Measurements from ENCODE around the gene WWP2.
"Not testable (repeated sequence)": the region's sequence is repeated elsewhere in the genome, so short reads cannot be mapped to it uniquely, and the experiment has no call there.

The WWP2 gene

GRCh38 chr16:69830534-69831211 lies 68.5 kb downstream of the WWP2 start:
- DNase-seq (ENCODE audit: low read depth in 2 of 2): no peak

GRCh38 chr16:69831212-69832123 lies 69.3 kb downstream of the WWP2 start:
- no peak for DNase-seq (ENCODE audit: low read depth in 2 of 2)

- no peak for DNase-seq (ENCODE audit: low read depth in 2 of 2)
Measured at GRCh38 chr16:69833357-69834282, 71.5 kb downstream of the WWP2 start.

- DNase-seq (ENCODE audit: low read depth in 2 of 2): no peak
Measured at GRCh38 chr16:69834807-69835466, 72.8 kb downstream of the WWP2 start.

- no peak for DNase-seq (ENCODE audit: low read depth in 2 of 2)
Measured at GRCh38 chr16:69836257-69836656, 74.1 kb downstream of the WWP2 start.

GRCh38 chr16:69837380-69837779 lies 75.2 kb downstream of the WWP2 start:
- no peak for DNase-seq (ENCODE audit: low read depth in 2 of 2)

- DNase-seq (ENCODE audit: low read depth in 2 of 2): no peak
Measured at GRCh38 chr16:69838489-69838888, 76.4 kb downstream of the WWP2 start.

- no peak for DNase-seq (ENCODE audit: low read depth in 2 of 2)
Measured at GRCh38 chr16:69839240-69839688, 77.1 kb downstream of the WWP2 start.

- no peak for DNase-seq (ENCODE audit: low read depth in 2 of 2)
Measured at GRCh38 chr16:69839798-69840409, 77.8 kb downstream of the WWP2 start.

- no peak for DNase-seq (ENCODE audit: low read depth in 2 of 2)
Measured at GRCh38 chr16:69840975-69841374, 78.8 kb downstream of the WWP2 start.

- no peak for DNase-seq (ENCODE audit: low read depth in 2 of 2)
Measured at GRCh38 chr16:69844441-69844840, 82.3 kb downstream of the WWP2 start.

GRCh38 chr16:69845181-69845580 lies 83.0 kb downstream of the WWP2 start:
- DNase-seq (ENCODE audit: low read depth in 2 of 2): no peak

- DNase-seq (ENCODE audit: low read depth in 2 of 2): no peak
Measured at GRCh38 chr16:69847643-69848042, 85.5 kb downstream of the WWP2 start.

GRCh38 chr16:69848637-69849545 lies 86.8 kb downstream of the WWP2 start:
- DNase-seq (ENCODE audit: low read depth in 2 of 2): no peak

GRCh38 chr16:69851491-69852240 lies 89.5 kb downstream of the WWP2 start:
- DNase-seq (ENCODE audit: low read depth in 2 of 2): no peak

- no peak for DNase-seq (ENCODE audit: low read depth in 2 of 2)
Measured at GRCh38 chr16:69852815-69853214, 90.7 kb downstream of the WWP2 start.

GRCh38 chr16:69853481-69853880 lies 91.3 kb downstream of the WWP2 start:
- no peak for DNase-seq (ENCODE audit: low read depth in 2 of 2)

- DNase-seq (ENCODE audit: low read depth in 2 of 2): not testable (repeated sequence)
Measured at GRCh38 chr16:69854776-69855175, 92.6 kb downstream of the WWP2 start.

GRCh38 chr16:69855592-69855991 lies 93.5 kb downstream of the WWP2 start:
- no peak for DNase-seq (ENCODE audit: low read depth in 2 of 2)
